ENCODE data around the gene BEND2.
"Not testable (repeated sequence)": the region's sequence is repeated elsewhere in the genome, so short reads cannot be mapped to it uniquely, and the experiment has no call there.

GRCh38 chrX:18229646-18230045 is 9.0 kb upstream of the BEND2 start:
- not testable (repeated sequence) for TF ChIP-seq POLR2A (IDR thresholded peaks at IDR 0.05; ENCODE audit: extremely low read depth, insufficient read length); CTCF (IDR thresholded peaks at IDR 0.05; ENCODE audit: low read depth, low read length); MAX (IDR thresholded peaks at IDR 0.05; ENCODE audit: low read depth, low read length); MYC (IDR thresholded peaks at IDR 0.05; ENCODE audit: low read depth, low read length)

Data from NB4 (cell line).